K562 (cell line): ENCODE measurements around the gene COL23A1. TPM values are rescaled to one million over a fixed set of nuclear protein-coding genes. Genes with fewer than 3 reads are reported as not detected.

Experiments used
- ATAC-seq: fragments of 200-7000 bp; cut with Tn5 transposase; 3 replicates; pipeline ENCODE4 v1.9.1; 2020; ENCODE audit warnings: moderate library complexity
- BruUV-seq: library from RNA; stranded (reverse); fragments of 400-500 nt; replicated peaks from 2 replicates; lab custom pipeline; 2021; lab: Mats Ljungman, UMichigan
- CTCF ChIA-PET: fragments of 300-600 bp; formaldehyde crosslinking; extraction: SDS; loops from one replicate; lab custom pipeline; 2021; ENCODE audit warnings: low intra/inter-chr PET ratio; lab: Yijun Ruan, JAX
- POLR2A ChIA-PET: fragments of 300-600, 350-650 bp; sonication (Branson Sonifier 250); formaldehyde crosslinking; extraction: SDS; loops from one replicate; lab custom pipeline; 2021; ENCODE audit warnings: antibody characterized with exemption, inconsistent platforms; lab: Yijun Ruan, JAX
- DNase-seq, 4 experiments: peaks; one replicate each; pipeline versions ENCODE4 v3.0.0 to v3.0.0-alpha.2; 2011 to 2018; ENCODE audit warnings: low spot score in 3 of 4, mixed read lengths in 3 of 4; ENCODE audit errors: extremely low read depth in 1 of 4
- FAIRE-seq: peaks from 2 replicates; lab custom pipeline; 2011; peaks lifted over from hg19 to GRCh38; lab: Jason Lieb, UNC
- H2AFZ ChIP-seq: 2 replicates; pipeline ENCODE4 v1.6.0; 2011; ENCODE audit warnings: low read depth, low read length, control low read depth, inconsistent platforms
- H3K27ac ChIP-seq: fragments of 200-600 bp; 3 replicates; pipeline ENCODE4 v1.8.0; 2011; ENCODE audit warnings: low read depth, mild to moderate bottlenecking, control low read depth, inconsistent platforms, low read length, moderate library complexity, mixed read lengths; ENCODE audit errors: extremely low read depth
- H3K27me3 ChIP-seq, 2 experiments: fragments of 300-600 bp in 1 of 2; 2 replicates in 1 of 2; 3 replicates in 1 of 2; pipeline versions ENCODE4 v1.6.0 to v1.8.0; 2011; ENCODE audit warnings: inconsistent platforms in 2 of 2, low read length in 2 of 2, mild to moderate bottlenecking in 1 of 2, mixed read lengths in 1 of 2, moderate library complexity in 1 of 2; ENCODE audit not compliant: control insufficient read depth in 2 of 2, insufficient read depth in 2 of 2
- H3K36me3 ChIP-seq: fragments of 300-600 bp; 3 replicates; pipeline ENCODE4 v1.8.0; 2011; ENCODE audit warnings: mild to moderate bottlenecking, low read length, inconsistent platforms; ENCODE audit not compliant: control insufficient read depth, insufficient read depth
- H3K4me1 ChIP-seq, 2 experiments: fragments of 200-600 bp in 1 of 2; replicated peaks in 1 of 2; 2 replicates in 1 of 2; 3 replicates in 1 of 2; pipeline versions ENCODE4 v1.5.1 to v1.8.0; 2011; ENCODE audit warnings: inconsistent platforms in 2 of 2, low read length in 2 of 2, mild to moderate bottlenecking in 1 of 2, mixed read lengths in 1 of 2, moderate library complexity in 1 of 2; ENCODE audit not compliant: control insufficient read depth in 2 of 2, insufficient read depth in 2 of 2
- H3K4me2 ChIP-seq: 2 replicates; pipeline ENCODE4 v1.6.1; 2011; ENCODE audit warnings: low read length, control low read depth, inconsistent platforms, mixed read lengths; ENCODE audit not compliant: insufficient read depth
- H3K4me3 ChIP-seq: fragments of 200-600 bp; sonication (generic), shearing (Covaris generic); 2 replicates; pipeline ENCODE4 v1.5.1; 2016; ENCODE audit warnings: control low read depth, inconsistent platforms
- H3K79me2 ChIP-seq: fragments of 200-600 bp; 3 replicates; pipeline ENCODE4 v1.8.0; 2011; ENCODE audit warnings: low read length, inconsistent platforms; ENCODE audit not compliant: control insufficient read depth, insufficient read depth
- H3K9ac ChIP-seq, 2 experiments: 2 replicates each; pipeline versions ENCODE4 v1.6.0 to v1.6.1; 2011; ENCODE audit warnings: low read depth in 2 of 2, low read length in 2 of 2, control low read depth in 1 of 2, inconsistent platforms in 1 of 2, mild to moderate bottlenecking in 1 of 2, mixed read lengths in 1 of 2; ENCODE audit not compliant: insufficient read depth in 1 of 2
- H3K9me1 ChIP-seq: one replicate; pipeline ENCODE4 v1.6.0; 2011; ENCODE audit warnings: inconsistent platforms, mild to moderate bottlenecking, low read length, moderate library complexity; ENCODE audit not compliant: control insufficient read depth, insufficient read depth
- H3K9me3 ChIP-seq: replicated peaks from 2 replicates; pipeline ENCODE4 v1.5.1; 2011; ENCODE audit warnings: low read depth, low read length, inconsistent platforms; ENCODE audit not compliant: control insufficient read depth, insufficient read depth
- H4K20me1 ChIP-seq: replicated peaks from 2 replicates; pipeline ENCODE4 v1.6.1; 2011; ENCODE audit warnings: low read length, inconsistent platforms, mixed read lengths; ENCODE audit not compliant: control insufficient read depth, insufficient read depth
- CBFB ChIP-seq: sonication (generic); formaldehyde crosslinking; IDR thresholded peaks from 2 replicates; pipeline ENCODE4 v1.4.0; 2020; ENCODE audit warnings: mild to moderate bottlenecking, missing genetic modification reagents
- HBP1 ChIP-seq: fragments of 450-650 bp; formaldehyde crosslinking; IDR thresholded peaks from 2 replicates; pipeline ENCODE4 v1.4.0; 2022; ENCODE audit warnings: missing genetic modification characterization
- MEIS2 ChIP-seq: fragments of 450-650 bp; IDR thresholded peaks from 2 replicates; pipeline ENCODE4 v1.6.1; 2014; ENCODE audit warnings: mild to moderate bottlenecking; ENCODE audit not compliant: partially characterized antibody
- RBM39 ChIP-seq: fragments of 200-400 bp; formaldehyde crosslinking; optimal IDR thresholded peaks from 2 replicates; pipeline ENCODE3; 2018; ENCODE audit warnings: low read depth, low read length
- RREB1 ChIP-seq: fragments of 250-450 bp; sonication (Bioruptor Pico); IDR thresholded peaks from 2 replicates; pipeline ENCODE4 v1.4.0; 2020
- SMARCA4 ChIP-seq: fragments of 450-650 bp; IDR thresholded peaks from 2 replicates; pipeline ENCODE4 v1.6.1; 2016
- TFE3 ChIP-seq: fragments of 450-650 bp; formaldehyde crosslinking; IDR thresholded peaks from 2 replicates; pipeline ENCODE4 v1.4.0; 2020; ENCODE audit warnings: mild to moderate bottlenecking, mixed read lengths
- USF2 ChIP-seq: sonication (generic); formaldehyde crosslinking; IDR thresholded peaks from 2 replicates; pipeline ENCODE4 v1.5.0; 2020; ENCODE audit warnings: missing genetic modification reagents
- WGBS: fragments of 100-300 bp; shearing (Covaris generic); methylation state at CpG from one replicate; pipeline ENCODE4 v1.1.6; 2016; ENCODE audit warnings: low coverage, mixed read lengths; ENCODE audit not compliant: insufficient coverage; ENCODE audit errors: missing lambda C conversion rate; 5-methylcytosine and 5-hydroxymethylcytosine counted together
- in situ Hi-C: fragments of 300-500 bp; cut with MboI; formaldehyde crosslinking; loops from 4 replicates; pipeline ENCODE4 v1.15.0; 2018; ENCODE audit warnings: inconsistent platforms, mixed read lengths
- intact Hi-C: fragments of 100-400 bp; cut with micrococcal nuclease; formaldehyde crosslinking; loops from 2 replicates; pipeline ENCODE4 v1.14.2; 2022
- polyA plus RNA-seq, 8 experiments: library from polyadenylated mRNA; depleted of rRNA in 4 of 8; stranded (reverse) in 5 of 8; unstranded in 3 of 8; fragments of >200 nt; fragmentation: Nextera tagmentation in 2 of 8; fragmentation: Illumina TruSeq in 1 of 8; extraction: Ambion mirVana in 2 of 8; extraction: Trizol in 1 of 8; gene quantifications; 2 replicates each; pipeline versions ENCODE4 v1.2.1 to v1.2.3, GENCODE V29; 2011 to 2014; ENCODE audit warnings: inconsistent platforms in 1 of 8, missing spikeins in 1 of 8
- total RNA-seq, 7 experiments: library from RNA; depleted of rRNA in 6 of 7; stranded (reverse); fragments of >200 nt in 6 of 7; fragmentation: Illumina TruSeq in 2 of 7; extraction: Trizol in 2 of 7; gene quantifications; 2 replicates each; pipeline versions ENCODE4 v1.2.1 to v1.2.3, GENCODE V29; 2011 to 2021; ENCODE audit warnings: low replicate concordance in 1 of 7
- TF ChIP-seq, protein P1 (sequence below): fragments of 450-650 bp; formaldehyde crosslinking; IDR thresholded peaks from 2 replicates; pipeline ENCODE4 v1.4.0; 2020; ENCODE audit warnings: mild to moderate bottlenecking, moderate library complexity

The COL23A1 gene
- total and polyA plus RNA-seq, 9 of the 15 experiments (the other 6 are each of a cell fraction or from before 2014, with no cell fraction given): 0.09 TPM; not detected in 8

DNA sequence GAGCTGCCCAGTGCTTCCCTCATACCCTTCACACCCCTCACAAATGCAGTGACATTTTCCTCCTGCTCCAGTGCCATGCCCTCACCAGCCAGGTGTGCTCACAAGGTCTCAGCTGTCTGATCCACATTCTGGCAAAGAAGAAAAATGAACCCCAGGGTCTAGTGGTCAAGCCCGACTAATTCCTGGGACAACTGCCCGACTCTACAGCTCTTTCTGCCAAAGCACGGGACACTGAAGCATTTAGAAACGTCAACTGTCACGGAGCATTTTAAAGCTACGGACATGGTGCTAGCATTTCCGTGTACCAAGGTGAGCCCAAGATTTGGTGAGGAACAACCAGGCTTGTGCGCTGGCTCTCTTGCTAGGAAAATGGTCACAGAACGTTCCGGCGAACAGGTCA lies 300.8 kb downstream of the COL23A1 start:
- BruUV-seq: no TSS peak

More for the DNA sequence above, 300.8 kb downstream of the COL23A1 start:
- TF ChIP-seq RBM39 (no peak), TFE3 (CRISPR knock-in tag) (no peak), USF2 (CRISPR knock-in tag) (no peak), MEIS2 (no peak), HBP1 (CRISPR knock-in tag) (no peak), CBFB (no peak), RREB1 (CRISPR knock-in tag) (no peak), SMARCA4 (no peak)
- TF ChIP-seq, protein P1, sequence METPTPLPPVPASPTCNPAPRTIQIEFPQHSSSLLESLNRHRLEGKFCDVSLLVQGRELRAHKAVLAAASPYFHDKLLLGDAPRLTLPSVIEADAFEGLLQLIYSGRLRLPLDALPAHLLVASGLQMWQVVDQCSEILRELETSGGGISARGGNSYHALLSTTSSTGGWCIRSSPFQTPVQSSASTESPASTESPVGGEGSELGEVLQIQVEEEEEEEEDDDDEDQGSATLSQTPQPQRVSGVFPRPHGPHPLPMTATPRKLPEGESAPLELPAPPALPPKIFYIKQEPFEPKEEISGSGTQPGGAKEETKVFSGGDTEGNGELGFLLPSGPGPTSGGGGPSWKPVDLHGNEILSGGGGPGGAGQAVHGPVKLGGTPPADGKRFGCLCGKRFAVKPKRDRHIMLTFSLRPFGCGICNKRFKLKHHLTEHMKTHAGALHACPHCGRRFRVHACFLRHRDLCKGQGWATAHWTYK: no peak
- TF ChIP-seq, all 486 proteins: peak for 0
- no peak for ATAC-seq
- intact Hi-C loops: no loop called here
- Histone ChIP-seq H3K9ac (no peak overlapping the region), H3K4me1 (peaks cover 0 to 3% of the 10 kb centered on the region in 2 experiments; a peak in 2 of 5 replicates), H3K27me3 (peaks cover 26 to 79% of the 10 kb centered on the region in 2 experiments; a peak in 3 of 5 replicates), H3K9me3 (no peaks in the 10 kb centered on the region), H3K79me2 (no peaks in the 10 kb centered on the region), H3K4me2 (no peak overlapping the region), H3K9me1 (no peaks in the 10 kb centered on the region), H4K20me1 (no peaks in the 10 kb centered on the region), H3K27ac (no peak overlapping the region), H3K36me3 (no peaks in the 10 kb centered on the region), H2AFZ (no peak overlapping the region), H3K4me3 (no peak overlapping the region)
- no peak for FAIRE-seq
- 7% methylated on average over 11 of the region's 11 CpGs for WGBS
- DNase-seq: no peak
- CTCF ChIA-PET: no interaction called here
- POLR2A ChIA-PET: interaction anchor here (1.0 kb wide), 1 partner anchor 297 kb away, joined by 3 read pairs; no protein-coding TSS in a partner anchor
- in situ Hi-C loops: loop anchor here (25.0 kb wide), 1 partner anchor 548 kb away; no protein-coding TSS in a partner anchor
